CD8-positive, alpha-beta memory T cell (primary cell): Measurements from ENCODE around the gene TMEM143. TPM values are rescaled to one million over a fixed set of nuclear protein-coding genes. Genes with fewer than 3 reads are reported as not detected.
A peak's percentile ranks its signal among the peaks of the same experiment; 100 is the strongest.

ENCODE experiments used
- CTCF ChIA-PET: fragments of 350-600 bp; sonication (Branson Sonifier 250); formaldehyde crosslinking; loops from one replicate; lab custom pipeline; 2021; ENCODE audit warnings: antibody characterized with exemption; lab: Charles Lee
- POLR2A ChIA-PET: fragments of 350-600 bp; sonication (Branson Sonifier 250); formaldehyde crosslinking; loops from one replicate; lab custom pipeline; 2021; ENCODE audit warnings: antibody characterized with exemption; lab: Charles Lee
- DNase-seq, 5 donors: peaks; one replicate each; pipeline versions ENCODE4 v3.0.0 to v3.0.0-alpha.2; 2020 to 2022; ENCODE audit warnings: mixed read lengths in 1 of 5
- H3K27ac ChIP-seq: one replicate; pipeline ENCODE4 v1.7.0; 2013; ENCODE audit warnings: low read depth, mild to moderate bottlenecking, low read length, moderate library complexity
- H3K27me3 ChIP-seq: 2 replicates; pipeline ENCODE4 v1.7.0; 2013; ENCODE audit warnings: low read length, mild to moderate bottlenecking; ENCODE audit not compliant: insufficient read depth, poor library complexity, severe bottlenecking
- H3K36me3 ChIP-seq: 2 replicates; pipeline ENCODE4 v1.7.0; 2013; ENCODE audit warnings: mild to moderate bottlenecking, low read length, moderate library complexity; ENCODE audit not compliant: insufficient read depth
- H3K4me1 ChIP-seq: 2 replicates; pipeline ENCODE4 v1.7.0; 2013; ENCODE audit warnings: mild to moderate bottlenecking, low read length, moderate library complexity; ENCODE audit not compliant: insufficient read depth
- H3K4me3 ChIP-seq: 2 replicates; pipeline ENCODE4 v1.7.0; 2013; ENCODE audit warnings: mild to moderate bottlenecking, low read length
- H3K9me3 ChIP-seq: 2 replicates; pipeline ENCODE4 v1.7.0; 2013; ENCODE audit warnings: mild to moderate bottlenecking, low read length
- H3K27ac Mint-ChIP-seq, 8 donors: one replicate each; pipeline ENCODE4 v1.8.0; 2020 to 2021; ENCODE audit warnings: mixed read lengths in 8 of 8, mild to moderate bottlenecking in 6 of 8, inconsistent platforms in 3 of 8, moderate library complexity in 3 of 8
- H3K27me3 Mint-ChIP-seq, 2 donors: one replicate each; pipeline ENCODE4 v1.8.0; 2020 to 2021; ENCODE audit warnings: mixed read lengths in 2 of 2, mild to moderate bottlenecking in 1 of 2, moderate library complexity in 1 of 2
- H3K36me3 Mint-ChIP-seq, 3 donors: one replicate each; pipeline ENCODE4 v1.8.0; 2020 to 2021; ENCODE audit warnings: mixed read lengths in 3 of 3, inconsistent platforms in 1 of 3, mild to moderate bottlenecking in 1 of 3
- H3K4me1 Mint-ChIP-seq, 3 donors: one replicate each; pipeline ENCODE4 v1.8.0; 2020 to 2021; ENCODE audit warnings: mixed read lengths in 3 of 3, inconsistent platforms in 1 of 3, mild to moderate bottlenecking in 1 of 3
- H3K4me3 Mint-ChIP-seq, 7 donors: one replicate each; pipeline ENCODE4 v1.8.0; 2020 to 2021; ENCODE audit warnings: mixed read lengths in 7 of 7, mild to moderate bottlenecking in 6 of 7, moderate library complexity in 4 of 7, inconsistent platforms in 2 of 7
- H3K9me3 Mint-ChIP-seq, 5 donors: one replicate each; pipeline ENCODE4 v1.8.0; 2020 to 2022; ENCODE audit warnings: mixed read lengths in 5 of 5, mild to moderate bottlenecking in 3 of 5, moderate library complexity in 2 of 5, inconsistent platforms in 1 of 5
- polyA plus RNA-seq: library from polyadenylated mRNA; unstranded; fragments of 300-500 nt; fragmentation: Illumina TruSeq; gene quantifications from one replicate; pipeline ENCODE4 v1.2.3, GENCODE V29; 2021
- total RNA-seq, 2 experiments: library from RNA; stranded (reverse); gene quantifications; one replicate each; pipeline ENCODE4 v1.2.3, GENCODE V29; 2021

Gene TMEM143
- total RNA-seq (10 to 100 TPM; 11.4 to 15.8 TPM), polyA plus RNA-seq (9.2 TPM)

DNA sequence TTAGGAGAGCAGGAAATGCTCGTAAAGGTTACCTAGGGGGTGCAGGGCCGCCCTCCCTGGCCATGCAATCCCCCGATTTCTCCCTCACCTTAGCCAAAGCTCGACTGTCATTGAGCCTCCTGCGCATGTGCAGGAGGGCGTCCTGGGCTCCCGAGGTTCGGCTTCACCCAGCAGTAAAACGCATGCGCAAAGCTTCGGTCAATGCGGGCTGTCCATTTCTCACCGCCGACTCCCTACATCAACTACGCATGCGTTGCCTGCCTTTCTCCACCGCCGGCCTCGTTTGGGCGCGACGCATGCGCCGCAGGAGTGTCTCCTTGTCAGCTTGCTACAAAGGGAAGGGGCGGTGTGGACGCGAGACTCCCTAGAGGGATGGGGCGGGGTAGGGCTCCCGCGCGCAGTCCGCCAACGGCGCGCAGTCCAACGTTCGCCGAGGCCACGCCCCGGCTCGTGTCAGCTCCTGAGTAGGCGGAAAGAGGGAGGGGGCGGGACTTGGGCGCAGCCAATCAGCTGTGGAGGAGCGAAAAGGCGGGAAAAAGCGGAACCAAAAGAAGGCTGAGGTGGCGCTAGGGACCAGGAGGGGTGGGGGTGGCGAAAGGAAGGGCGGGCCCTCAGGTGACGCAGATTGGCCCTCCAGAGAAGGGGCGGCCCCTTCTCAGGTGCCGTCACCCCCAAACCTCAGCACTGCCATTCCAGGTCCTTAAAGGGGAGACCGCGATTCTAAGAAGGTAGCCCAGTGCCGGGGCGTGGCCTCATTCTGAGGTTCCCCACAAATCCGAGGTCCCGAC is at the start of gene TMEM143, which contains the start of gene SYNGR4:
Gene TMEM143 (minus strand): TSS at position 131 of the 788 bp plus-strand sequence. CDS start 20 bp downstream, at position 111.
Gene SYNGR4 (plus strand): TSS at position 558 of the 788 bp plus-strand sequence. CDS start 1,476 bp downstream, outside the sequence.
- Histone ChIP-seq H3K27ac (peak within 1 kb of the TSS; percentile 90), H3K36me3 (no peaks in the 10 kb centered on the region), H3K4me1 (peaks cover 20% of the 10 kb centered on the region), H3K9me3 (no peaks in the 10 kb centered on the region), H3K27me3 (no peaks in the 10 kb centered on the region), H3K4me3 (peak within 1 kb of the TSS; percentile 99)
- no peaks in the 10 kb centered on the region for H3K27me3 Mint-ChIP-seq
- DNase-seq: peak; percentile 97 to 100 (median 98)
- peak within 1 kb of the TSS; percentile 86 to 98 (median 93) for H3K27ac Mint-ChIP-seq
- H3K4me3 Mint-ChIP-seq: peak within 1 kb of the TSS; percentile 81 to 92 (median 89)
- POLR2A ChIA-PET: interaction anchor here (0.5 to 3.1 kb wide), 12 partner anchors 26 to 1814 kb away, joined by 3 to 22 read pairs (median 5); partner anchors contain the start of genes KDELR1 and PPP1R15A
- H3K36me3 Mint-ChIP-seq: peaks cover 0 to 14% (median 4%) of the 10 kb centered on the region in 3 donors
- CTCF ChIA-PET: interaction anchor here (0.7 to 3.7 kb wide), 8 partner anchors 10 to 1574 kb away, joined by 3 to 21 read pairs (median 4); partner anchors contain the start of gene KDELR1
- no peaks in the 10 kb centered on the region for H3K9me3 Mint-ChIP-seq
- H3K4me1 Mint-ChIP-seq: peaks cover 13 to 19% (median 16%) of the 10 kb centered on the region in 3 donors

DNA sequence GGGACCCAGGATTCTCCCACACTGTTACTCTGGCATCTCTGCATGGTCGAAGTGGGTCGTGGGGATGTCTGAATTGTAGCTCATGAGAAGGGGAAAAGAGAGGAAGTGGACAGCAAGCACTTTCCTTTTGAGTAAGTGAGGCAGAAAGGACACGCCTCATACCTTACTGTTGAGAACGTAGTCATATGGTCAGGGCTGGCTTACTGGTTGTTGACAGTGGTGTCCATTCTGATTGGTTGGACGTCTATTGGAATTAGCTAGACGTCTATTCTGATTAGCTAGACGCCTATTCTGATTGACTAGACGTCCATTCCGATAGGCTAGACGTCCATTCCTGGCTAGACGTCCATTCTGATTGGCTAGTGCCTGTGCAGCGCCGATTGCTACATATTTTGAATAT is 42.1 kb upstream of the TMEM143 start:
- Histone ChIP-seq H3K4me1 (no peaks in the 10 kb centered on the region), H3K4me3 (no peak overlapping the region), H3K27me3 (no peaks in the 10 kb centered on the region), H3K9me3 (no peaks in the 10 kb centered on the region), H3K36me3 (no peaks in the 10 kb centered on the region), H3K27ac (no peak overlapping the region)
- peaks cover 0 to 2% (median 0%) of the 10 kb centered on the region in 5 donors for H3K9me3 Mint-ChIP-seq
- DNase-seq: no peak
- H3K4me1 Mint-ChIP-seq: peaks cover 9 to 18% (median 13%) of the 10 kb centered on the region in 3 donors
- CTCF ChIA-PET: interaction anchor here (0.8 to 1.4 kb wide), 2 partner anchors 9 to 25 kb away, joined by 4 to 5 read pairs; no protein-coding TSS in a partner anchor
- H3K27ac Mint-ChIP-seq: no peak overlapping the region
- peaks cover 9 to 25% of the 10 kb centered on the region in 2 donors for H3K27me3 Mint-ChIP-seq
- POLR2A ChIA-PET: no interaction called here
- H3K36me3 Mint-ChIP-seq: no peaks in the 10 kb centered on the region
- H3K4me3 Mint-ChIP-seq: no peak overlapping the region

DNA sequence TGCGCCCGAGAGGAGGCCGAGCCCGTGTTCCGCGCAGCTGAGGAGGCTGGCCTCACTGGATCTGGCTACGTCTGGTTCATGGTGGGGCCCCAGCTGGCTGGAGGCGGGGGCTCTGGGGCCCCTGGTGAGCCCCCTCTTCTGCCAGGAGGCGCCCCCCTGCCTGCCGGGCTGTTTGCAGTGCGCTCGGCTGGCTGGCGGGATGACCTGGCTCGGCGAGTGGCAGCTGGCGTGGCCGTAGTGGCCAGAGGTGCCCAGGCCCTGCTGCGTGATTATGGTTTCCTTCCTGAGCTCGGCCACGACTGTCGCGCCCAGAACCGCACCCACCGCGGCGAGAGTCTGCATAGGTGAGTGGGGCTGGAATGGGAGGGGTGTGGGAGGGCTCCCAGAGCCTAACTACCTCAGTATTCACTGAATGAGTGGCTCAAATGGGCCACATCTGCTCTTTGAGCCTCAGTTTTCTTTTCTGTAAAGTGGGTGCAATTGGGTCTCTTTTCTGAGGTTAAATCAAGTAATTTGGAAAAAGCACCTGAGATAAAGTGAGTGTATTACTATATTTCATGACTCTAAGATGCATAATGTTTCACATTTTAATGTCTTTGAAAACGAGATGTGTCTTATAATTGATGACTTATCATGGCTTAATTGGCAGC is 41.4 kb upstream of the TMEM143 start:
- H3K9me3 ChIP-seq: no peaks in the 10 kb centered on the region
- no peaks in the 10 kb centered on the region for H3K27me3 ChIP-seq
- no peak overlapping the region for H3K27ac ChIP-seq
- Mint-ChIP-seq H3K27me3 (peaks cover 9 to 25% of the 10 kb centered on the region in 2 donors), H3K27ac (no peak overlapping the region), H3K36me3 (no peaks in the 10 kb centered on the region), H3K4me3 (no peak overlapping the region), H3K9me3 (peaks cover 0 to 2% (median 0%) of the 10 kb centered on the region in 5 donors), H3K4me1 (peaks cover 12 to 22% (median 13%) of the 10 kb centered on the region in 3 donors)
- H3K4me3 ChIP-seq: no peak overlapping the region
- no peak for DNase-seq
- H3K4me1 ChIP-seq: no peaks in the 10 kb centered on the region
- no peaks in the 10 kb centered on the region for H3K36me3 ChIP-seq
- ChIA-PET POLR2A (no interaction called here), CTCF (interaction anchor here (0.8 to 3.7 kb wide), 4 partner anchors 9 to 26 kb away, joined by 3 to 19 read pairs (median 4); partner anchors contain the start of gene KDELR1)

DNA sequence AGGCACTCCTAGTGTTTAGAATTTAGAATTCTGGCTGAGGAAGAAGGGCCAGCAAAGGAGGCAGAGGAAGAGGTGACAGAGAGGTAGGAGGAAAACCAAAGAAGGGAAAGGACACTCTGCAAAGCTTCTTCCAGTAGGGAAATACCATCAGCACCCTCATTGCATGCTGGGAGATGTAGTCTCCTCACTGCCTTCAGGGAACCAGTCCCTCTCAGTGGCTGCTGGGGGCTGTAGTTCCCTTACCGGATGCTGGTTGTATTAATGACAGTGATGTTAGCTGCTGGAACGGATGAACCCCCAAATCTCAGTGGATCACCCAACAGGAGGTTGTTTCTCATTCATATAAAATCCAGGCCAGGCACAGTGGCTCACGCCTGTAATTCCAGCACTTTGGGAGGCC is 39.9 kb upstream of the TMEM143 start:
- H3K9me3 ChIP-seq: no peaks in the 10 kb centered on the region
- Mint-ChIP-seq H3K9me3 (peaks cover 0 to 2% (median 0%) of the 10 kb centered on the region in 5 donors), H3K27me3 (peaks cover 11 to 21% of the 10 kb centered on the region in 2 donors), H3K36me3 (no peaks in the 10 kb centered on the region), H3K4me1 (peaks cover 15 to 32% (median 18%) of the 10 kb centered on the region in 3 donors), H3K27ac (peak overlapping the region in 6 of 8 donors; percentile 21 to 88 (median 44)), H3K4me3 (no peak overlapping the region)
- no peaks in the 10 kb centered on the region for H3K27me3 ChIP-seq
- ChIA-PET POLR2A (interaction anchor here (0.7 kb wide), 1 partner anchor 317 kb away, joined by 10 read pairs; no protein-coding TSS in a partner anchor), CTCF (interaction anchor here (1.4 to 3.7 kb wide), 2 partner anchors 12 to 16 kb away, joined by 3 to 19 read pairs; partner anchors contain the start of gene KDELR1)
- no peak overlapping the region for H3K27ac ChIP-seq
- H3K4me3 ChIP-seq: no peak overlapping the region
- no peaks in the 10 kb centered on the region for H3K36me3 ChIP-seq
- peak in 4 of 5 donors; percentile 43 to 73 (median 50) for DNase-seq
- H3K4me1 ChIP-seq: no peaks in the 10 kb centered on the region

DNA sequence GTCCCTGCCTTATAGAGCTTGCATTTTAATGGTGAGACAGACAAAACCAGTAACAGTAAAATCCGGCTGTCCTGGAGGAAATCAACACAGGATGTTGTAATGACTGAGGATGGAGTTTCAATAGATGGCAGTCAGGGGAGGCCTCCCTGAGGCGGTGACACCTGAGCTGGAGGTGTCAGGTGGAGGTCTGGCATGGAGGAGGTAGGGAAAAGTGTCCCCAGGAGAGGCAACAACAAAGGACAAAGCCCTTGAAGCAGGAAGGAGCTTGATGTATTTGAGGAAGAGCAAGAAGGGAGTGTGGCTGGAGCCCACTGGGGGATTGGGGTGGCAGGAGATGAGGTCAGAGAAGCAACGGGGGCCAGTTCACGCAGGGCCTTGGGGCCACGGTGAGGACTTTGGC is 37.5 kb upstream of the TMEM143 start:
- Histone ChIP-seq H3K4me1 (peaks cover 16% of the 10 kb centered on the region), H3K9me3 (no peaks in the 10 kb centered on the region), H3K27ac (no peak overlapping the region), H3K4me3 (no peak overlapping the region), H3K36me3 (no peaks in the 10 kb centered on the region), H3K27me3 (peaks cover 4% of the 10 kb centered on the region)
- DNase-seq: no peak
- H3K4me1 Mint-ChIP-seq: peaks cover 25 to 46% (median 28%) of the 10 kb centered on the region in 3 donors
- POLR2A ChIA-PET: no interaction called here
- no peaks in the 10 kb centered on the region for H3K36me3 Mint-ChIP-seq
- H3K9me3 Mint-ChIP-seq: peaks cover 0 to 2% (median 0%) of the 10 kb centered on the region in 5 donors
- peak overlapping the region in 5 of 8 donors; percentile 35 to 90 (median 53) for H3K27ac Mint-ChIP-seq
- H3K27me3 Mint-ChIP-seq: peaks cover 15 to 17% of the 10 kb centered on the region in 2 donors
- CTCF ChIA-PET: interaction anchor here (0.8 kb wide), 1 partner anchor 88 kb away, joined by 3 read pairs; no protein-coding TSS in a partner anchor
- H3K4me3 Mint-ChIP-seq: peak overlapping the region in 1 of 7 donors; percentile 3

DNA sequence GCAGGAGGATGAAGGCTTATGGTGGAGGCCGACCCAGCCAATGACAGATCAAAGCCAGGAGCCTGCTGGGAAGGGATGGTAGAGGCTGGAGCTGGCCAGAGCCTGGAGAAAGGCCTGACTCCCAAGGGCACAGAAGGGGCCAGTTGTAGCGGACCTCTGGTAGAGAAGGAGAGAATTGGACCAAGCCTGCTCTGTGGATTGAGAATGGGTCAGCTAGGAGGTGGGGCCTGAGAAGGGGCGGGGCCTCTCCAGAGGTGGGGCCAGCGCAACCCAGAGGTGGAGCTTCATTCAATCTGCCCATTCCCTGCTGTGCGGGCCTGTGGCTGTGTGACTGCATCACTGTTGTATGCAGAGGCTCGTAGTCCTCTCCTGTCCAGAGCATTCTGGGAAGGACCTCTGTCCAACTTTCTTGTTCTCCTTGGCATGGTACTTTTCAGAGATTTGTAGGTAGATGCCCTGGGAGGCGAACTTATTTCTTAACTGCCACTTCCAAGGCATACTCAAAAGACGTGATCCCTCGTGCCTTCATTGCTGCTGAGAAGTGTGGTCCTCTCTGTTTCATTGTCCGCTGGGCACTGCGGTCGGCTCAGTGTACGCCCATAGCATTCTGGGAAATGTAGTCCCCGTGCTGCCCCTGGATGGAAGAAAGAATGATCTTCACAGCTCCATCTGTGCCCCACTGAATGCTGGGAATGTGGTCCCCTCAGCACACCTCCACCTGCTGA is 36.4 kb upstream of the TMEM143 start:
- Mint-ChIP-seq H3K4me1 (peaks cover 27 to 55% (median 34%) of the 10 kb centered on the region in 3 donors), H3K27ac (peak overlapping the region in 7 of 8 donors; percentile 73 to 93 (median 80)), H3K9me3 (no peaks in the 10 kb centered on the region)

More for the DNA sequence above, 36.4 kb upstream of the TMEM143 start:
- Histone ChIP-seq H3K4me1 (peaks cover 23% of the 10 kb centered on the region), H3K27ac (no peak overlapping the region), H3K27me3 (peaks cover 15% of the 10 kb centered on the region), H3K36me3 (no peaks in the 10 kb centered on the region), H3K4me3 (no peak overlapping the region), H3K9me3 (no peaks in the 10 kb centered on the region)
- Mint-ChIP-seq H3K27me3 (peaks cover 15 to 20% of the 10 kb centered on the region in 2 donors), H3K36me3 (no peaks in the 10 kb centered on the region), H3K4me3 (peak overlapping the region in 4 of 7 donors; percentile 26 to 82 (median 42))
- POLR2A ChIA-PET: no interaction called here
- CTCF ChIA-PET: interaction anchor here (1.1 kb wide), 1 partner anchor 9 kb away, joined by 4 read pairs; the partner anchor contains the start of gene KDELR1
- DNase-seq: peak in 4 of 5 donors; percentile 23 to 62 (median 37)
